Muscle layer of colon (tissue), 2 donors: ENCODE measurements around the gene HOXA5.

Source experiments
- H3K27ac ChIP-seq: one replicate; pipeline ENCODE4 v1.7.0; 2013; ENCODE audit warnings: low read depth, mild to moderate bottlenecking, low read length, moderate library complexity
- H3K27me3 ChIP-seq, 2 donors: one replicate each; pipeline ENCODE4 v1.7.0; 2013; ENCODE audit warnings: low read length in 2 of 2, mild to moderate bottlenecking in 2 of 2; ENCODE audit not compliant: insufficient read depth in 2 of 2, control insufficient read depth in 1 of 2
- H3K36me3 ChIP-seq: one replicate; pipeline ENCODE4 v1.7.0; 2013; ENCODE audit warnings: mild to moderate bottlenecking, low read length; ENCODE audit not compliant: insufficient read depth
- H3K4me1 ChIP-seq: one replicate; pipeline ENCODE4 v1.7.0; 2013; ENCODE audit warnings: mild to moderate bottlenecking, low read length; ENCODE audit not compliant: insufficient read depth
- H3K4me3 ChIP-seq, 2 donors: one replicate each; pipeline ENCODE4 v1.7.0; 2013; ENCODE audit warnings: low read length in 2 of 2, low read depth in 1 of 2, mild to moderate bottlenecking in 1 of 2, moderate library complexity in 1 of 2
- H3K9ac ChIP-seq: one replicate; pipeline ENCODE4 v1.7.0; 2013; ENCODE audit warnings: low read length
- H3K9me3 ChIP-seq: one replicate; pipeline ENCODE4 v1.7.0; 2013; ENCODE audit warnings: mild to moderate bottlenecking, low read length
- donor health status: abdominal sarcoma.
- donor health status: Adenocarcinoma of cecum.

The HOXA5 gene

GRCh38 chr7:27131390-27131819 is 12.1 kb downstream of the HOXA5 start:
- H3K27me3 ChIP-seq = no peaks in the 10 kb centered on the region
- H3K27ac ChIP-seq = peak overlapping the region; percentile 77
- H3K4me1 ChIP-seq = peaks cover 82% of the 10 kb centered on the region

GRCh38 chr7:27130540-27131389 is 12.7 kb downstream of the HOXA5 start, which contains the start of gene HOXA4:
HOXA4 (minus strand) TSS chr7:27130757; CDS start chr7:27130733, 24 bp downstream.
- peak within 1 kb of the TSS; percentile 77 for H3K27ac ChIP-seq
- peak within 1 kb of the TSS; percentile 79 for H3K9ac ChIP-seq
- H3K4me3 ChIP-seq = peak within 1 kb of the TSS; percentile 69 to 75
- peaks cover 82% of the 10 kb centered on the region for H3K4me1 ChIP-seq
- H3K9me3 ChIP-seq = no peaks in the 10 kb centered on the region
- no peaks in the 10 kb centered on the region for H3K36me3 ChIP-seq
- no peaks in the 10 kb centered on the region for H3K27me3 ChIP-seq

More at GRCh38 chr7:27131390-27131819, 12.1 kb downstream of the HOXA5 start:
- Histone ChIP-seq H3K4me3 (peak overlapping the region; percentile 69 to 75), H3K36me3 (no peaks in the 10 kb centered on the region), H3K9me3 (no peaks in the 10 kb centered on the region), H3K9ac (peak overlapping the region; percentile 79)

GRCh38 chr7:27129729-27130539 is 13.5 kb downstream of the HOXA5 start:
- Histone ChIP-seq H3K9me3 (no peaks in the 10 kb centered on the region), H3K27ac (peak overlapping the region; percentile 67), H3K9ac (peak overlapping the region; percentile 13), H3K4me3 (peak overlapping the region; percentile 33 to 34), H3K27me3 (no peaks in the 10 kb centered on the region), H3K36me3 (no peaks in the 10 kb centered on the region), H3K4me1 (peaks cover 82% of the 10 kb centered on the region)

GRCh38 chr7:27128776-27129728 is 14.4 kb downstream of the HOXA5 start:
- H3K27ac ChIP-seq = peak overlapping the region; percentile 61
- H3K9ac ChIP-seq = peak overlapping the region; percentile 13

GRCh38 chr7:27128034-27128433 is 15.4 kb downstream of the HOXA5 start:
- Histone ChIP-seq H3K9me3 (no peaks in the 10 kb centered on the region), H3K9ac (no peak overlapping the region), H3K27me3 (no peaks in the 10 kb centered on the region), H3K4me1 (peaks cover 74% of the 10 kb centered on the region), H3K27ac (peak overlapping the region; percentile 51), H3K4me3 (no peak overlapping the region), H3K36me3 (peaks cover 4% of the 10 kb centered on the region)

More at GRCh38 chr7:27128776-27129728, 14.4 kb downstream of the HOXA5 start:
- Histone ChIP-seq H3K4me1 (peaks cover 80% of the 10 kb centered on the region), H3K9me3 (no peaks in the 10 kb centered on the region), H3K36me3 (peaks cover 4% of the 10 kb centered on the region), H3K4me3 (peak overlapping the region; percentile 33 to 34), H3K27me3 (no peaks in the 10 kb centered on the region)

GRCh38 chr7:27126596-27127327 is 16.7 kb downstream of the HOXA5 start:
- H3K27me3 ChIP-seq = no peaks in the 10 kb centered on the region
- H3K4me3 ChIP-seq = no peak overlapping the region
- H3K4me1 ChIP-seq = peaks cover 64% of the 10 kb centered on the region
- H3K9me3 ChIP-seq = no peaks in the 10 kb centered on the region
- no peak overlapping the region for H3K27ac ChIP-seq
- peaks cover 4% of the 10 kb centered on the region for H3K36me3 ChIP-seq
- no peak overlapping the region for H3K9ac ChIP-seq

GRCh38 chr7:27125986-27126394 is 17.5 kb downstream of the HOXA5 start:
- no peak overlapping the region for H3K4me3 ChIP-seq
- H3K27me3 ChIP-seq = no peaks in the 10 kb centered on the region
- H3K9ac ChIP-seq = no peak overlapping the region
- H3K36me3 ChIP-seq = peaks cover 4% of the 10 kb centered on the region
- H3K4me1 ChIP-seq = peaks cover 63% of the 10 kb centered on the region
- H3K9me3 ChIP-seq = no peaks in the 10 kb centered on the region
- H3K27ac ChIP-seq = peak overlapping the region; percentile 14

- peak overlapping the region; percentile 61 for H3K27ac ChIP-seq
- no peaks in the 10 kb centered on the region for H3K27me3 ChIP-seq
- peaks cover 72% of the 10 kb centered on the region for H3K4me1 ChIP-seq
Measured at GRCh38 chr7:27124902-27125689, 18.4 kb downstream of the HOXA5 start.

GRCh38 chr7:27124096-27124901 is 19.2 kb downstream of the HOXA5 start:
- no peaks in the 10 kb centered on the region for H3K9me3 ChIP-seq
- peak overlapping the region in 1 of 2 donors; percentile 33 for H3K4me3 ChIP-seq
- peaks cover 73% of the 10 kb centered on the region for H3K4me1 ChIP-seq
- H3K27ac ChIP-seq = peak overlapping the region; percentile 61
- H3K27me3 ChIP-seq = no peaks in the 10 kb centered on the region
- H3K36me3 ChIP-seq = peaks cover 8% of the 10 kb centered on the region
- no peak overlapping the region for H3K9ac ChIP-seq

More at GRCh38 chr7:27124902-27125689, 18.4 kb downstream of the HOXA5 start:
- Histone ChIP-seq H3K9me3 (no peaks in the 10 kb centered on the region), H3K4me3 (no peak overlapping the region), H3K36me3 (peaks cover 4% of the 10 kb centered on the region), H3K9ac (no peak overlapping the region)
